ENCODE data around the gene SWAP70.

SWAP70 gene

DNA sequence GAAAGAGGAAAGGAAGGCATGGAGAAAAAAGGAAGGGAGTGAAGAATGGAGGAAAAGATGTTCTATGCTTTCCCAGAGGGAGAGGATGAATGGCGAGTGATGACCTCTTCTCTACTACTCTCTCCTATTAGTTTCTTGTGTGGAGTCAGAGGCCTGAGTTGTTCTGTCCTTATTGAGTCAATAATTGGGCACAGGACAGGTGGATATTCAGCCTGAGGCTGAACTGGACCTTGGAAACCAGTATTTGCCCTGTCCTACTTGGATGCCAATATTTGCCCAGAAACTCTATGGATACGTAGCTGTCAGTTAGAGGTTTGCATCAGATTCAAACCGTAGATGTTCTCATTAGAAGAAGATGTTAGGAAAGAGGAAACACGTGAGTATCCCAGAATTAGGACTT, 17.6 kb upstream of the SWAP70 start:
- H3K4me3 ChIP-seq (replicated peaks; ENCODE audit: low read depth, low read length) = no peak overlapping the region
- TF ChIP-seq, protein P1, sequence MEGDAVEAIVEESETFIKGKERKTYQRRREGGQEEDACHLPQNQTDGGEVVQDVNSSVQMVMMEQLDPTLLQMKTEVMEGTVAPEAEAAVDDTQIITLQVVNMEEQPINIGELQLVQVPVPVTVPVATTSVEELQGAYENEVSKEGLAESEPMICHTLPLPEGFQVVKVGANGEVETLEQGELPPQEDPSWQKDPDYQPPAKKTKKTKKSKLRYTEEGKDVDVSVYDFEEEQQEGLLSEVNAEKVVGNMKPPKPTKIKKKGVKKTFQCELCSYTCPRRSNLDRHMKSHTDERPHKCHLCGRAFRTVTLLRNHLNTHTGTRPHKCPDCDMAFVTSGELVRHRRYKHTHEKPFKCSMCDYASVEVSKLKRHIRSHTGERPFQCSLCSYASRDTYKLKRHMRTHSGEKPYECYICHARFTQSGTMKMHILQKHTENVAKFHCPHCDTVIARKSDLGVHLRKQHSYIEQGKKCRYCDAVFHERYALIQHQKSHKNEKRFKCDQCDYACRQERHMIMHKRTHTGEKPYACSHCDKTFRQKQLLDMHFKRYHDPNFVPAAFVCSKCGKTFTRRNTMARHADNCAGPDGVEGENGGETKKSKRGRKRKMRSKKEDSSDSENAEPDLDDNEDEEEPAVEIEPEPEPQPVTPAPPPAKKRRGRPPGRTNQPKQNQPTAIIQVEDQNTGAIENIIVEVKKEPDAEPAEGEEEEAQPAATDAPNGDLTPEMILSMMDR (IDR thresholded peaks at IDR 0.05; ENCODE audit: low read depth, low read length, missing control alignments) = no peak
- no peak for DNase-seq (ENCODE audit: extremely low read depth, low read depth)

DNA sequence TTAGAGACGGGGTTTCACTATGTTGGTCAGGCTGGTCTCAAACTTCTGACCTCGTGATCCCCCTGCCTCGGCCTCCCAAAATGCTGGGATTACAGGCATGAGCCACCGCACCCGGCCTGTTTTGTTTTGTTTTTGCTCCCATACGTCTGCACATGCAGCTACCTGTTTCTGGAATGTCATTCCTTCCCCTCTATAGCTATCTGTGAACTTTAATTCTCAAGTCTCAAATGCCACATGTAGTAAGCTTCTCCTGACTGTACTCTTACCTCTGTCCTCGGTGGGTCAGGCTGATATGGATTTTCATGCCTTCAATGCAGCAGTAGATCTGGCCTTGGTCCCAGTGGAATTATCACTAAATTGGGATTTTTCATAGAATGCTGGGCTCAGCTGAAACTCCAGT, 12.4 kb upstream of the SWAP70 start:
- no peak for DNase-seq (ENCODE audit: extremely low read depth, low read depth)
- no peak overlapping the region for H3K4me3 ChIP-seq (replicated peaks; ENCODE audit: low read depth, low read length)
- TF ChIP-seq, protein P1 (IDR thresholded peaks at IDR 0.05; ENCODE audit: low read depth, low read length, missing control alignments) = no peak

DNA sequence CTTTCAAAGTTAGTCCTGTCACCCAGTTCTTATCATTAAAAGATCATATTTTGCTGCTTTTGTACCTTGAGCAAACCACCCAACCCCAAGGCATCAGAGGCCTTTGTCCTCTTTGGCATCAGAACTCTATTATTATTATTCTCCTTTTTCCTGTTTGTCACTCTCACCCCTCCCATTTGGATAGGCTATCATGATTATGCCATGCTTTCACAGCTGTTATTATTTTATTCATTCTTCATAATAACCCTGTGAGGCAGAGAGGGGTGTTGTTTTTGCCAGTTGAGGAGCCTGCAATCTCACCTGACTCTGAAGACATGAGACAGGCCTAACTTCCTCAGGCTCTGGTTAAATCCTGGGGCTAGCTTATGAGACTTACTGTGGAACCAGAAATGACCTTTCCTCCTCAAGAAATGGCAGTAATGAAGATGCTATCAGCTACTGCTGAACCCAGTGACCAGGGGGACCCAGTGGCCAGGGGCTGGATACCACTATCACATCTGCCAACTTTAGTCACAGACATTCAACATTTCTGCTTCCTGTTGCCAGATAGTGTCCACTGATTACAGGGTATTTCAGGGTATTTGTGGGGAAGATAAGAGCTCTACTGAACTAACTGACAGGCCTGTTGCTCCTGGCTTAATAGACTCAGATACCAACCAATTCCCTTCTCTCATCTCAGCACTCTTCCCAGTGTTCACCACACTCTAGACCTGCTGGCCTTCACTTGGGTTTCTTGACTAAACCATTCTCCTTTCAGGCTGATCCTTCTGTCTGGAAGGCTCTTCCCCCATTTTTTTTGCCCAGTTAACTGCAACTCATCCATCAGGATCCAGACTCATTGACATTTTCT, 11.8 kb upstream of the SWAP70 start:
- TF ChIP-seq, protein P1 (IDR thresholded peaks at IDR 0.05; ENCODE audit: low read depth, low read length, missing control alignments) = no peak
- H3K4me3 ChIP-seq (replicated peaks; ENCODE audit: low read depth, low read length) = no peak overlapping the region
- no peak for DNase-seq (ENCODE audit: extremely low read depth, low read depth)

DNA sequence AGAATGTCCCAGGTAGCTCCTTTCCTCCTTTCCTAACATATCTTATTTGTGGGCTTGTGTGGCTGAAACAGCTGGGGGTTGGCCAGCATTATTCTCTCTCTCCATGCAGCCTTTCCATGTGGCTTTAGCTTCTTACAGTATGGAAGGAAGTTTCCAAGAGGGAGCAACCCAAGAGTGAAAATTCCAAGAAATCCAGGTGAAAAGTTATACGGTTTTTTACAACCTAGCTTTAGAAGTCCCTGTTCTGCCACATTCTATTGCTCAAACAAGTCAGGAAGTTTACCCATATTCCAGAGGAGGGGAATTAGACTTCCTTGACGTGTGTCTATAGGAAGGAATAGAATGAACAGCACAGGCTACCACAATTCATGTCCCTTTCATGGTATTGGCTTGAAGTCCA, 10.0 kb upstream of the SWAP70 start:
- no peak overlapping the region for H3K4me3 ChIP-seq (replicated peaks; ENCODE audit: low read depth, low read length)
- no peak for DNase-seq (ENCODE audit: extremely low read depth, low read depth)
- TF ChIP-seq, protein P1 (IDR thresholded peaks at IDR 0.05; ENCODE audit: low read depth, low read length, missing control alignments) = no peak

DNA sequence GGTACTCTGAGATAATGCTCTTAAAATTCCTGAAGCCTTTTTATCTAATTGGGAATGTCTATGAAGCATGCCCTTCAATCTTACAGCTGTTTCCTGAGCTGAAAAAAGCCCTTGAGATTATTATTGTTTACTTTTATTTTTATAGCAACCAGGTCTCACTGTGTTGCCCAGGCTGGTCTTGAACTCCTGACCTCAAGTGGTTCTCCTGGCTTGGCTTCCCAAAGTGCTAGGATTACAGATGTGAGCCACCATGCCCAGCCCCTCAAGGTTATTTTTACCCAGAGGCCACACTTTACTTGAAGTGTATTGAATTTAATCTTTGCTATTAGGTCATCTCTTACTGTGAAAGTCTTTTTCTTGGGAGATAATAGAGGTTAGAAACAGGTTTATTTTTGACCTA, 7.0 kb upstream of the SWAP70 start:
- no peak for DNase-seq (ENCODE audit: extremely low read depth, low read depth)
- TF ChIP-seq, protein P1 (IDR thresholded peaks at IDR 0.05; ENCODE audit: low read depth, low read length, missing control alignments) = no peak
- H3K4me3 ChIP-seq (replicated peaks; ENCODE audit: low read depth, low read length) = no peak overlapping the region

- no peak overlapping the region for H3K4me3 ChIP-seq (replicated peaks; ENCODE audit: low read depth, low read length)
- no peak for DNase-seq (ENCODE audit: extremely low read depth, low read depth)
- TF ChIP-seq, protein P1 (IDR thresholded peaks at IDR 0.05; ENCODE audit: low read depth, low read length, missing control alignments) = no peak
Measured at GRCh38 chr11:9657531-9657930, 6.3 kb upstream of the SWAP70 start.
